ENCODE data around the gene GIMAP7. TPM values are rescaled to one million over a fixed set of nuclear protein-coding genes. Genes with fewer than 3 reads are reported as not detected.
"Not testable (repeated sequence)": the region's sequence is repeated elsewhere in the genome, so short reads cannot be mapped to it uniquely, and the experiment has no call there.

GIMAP7 gene
- total and polyA plus RNA-seq, 12 donors: 7.5 to 77.5 (median 19.8) TPM

DNA sequence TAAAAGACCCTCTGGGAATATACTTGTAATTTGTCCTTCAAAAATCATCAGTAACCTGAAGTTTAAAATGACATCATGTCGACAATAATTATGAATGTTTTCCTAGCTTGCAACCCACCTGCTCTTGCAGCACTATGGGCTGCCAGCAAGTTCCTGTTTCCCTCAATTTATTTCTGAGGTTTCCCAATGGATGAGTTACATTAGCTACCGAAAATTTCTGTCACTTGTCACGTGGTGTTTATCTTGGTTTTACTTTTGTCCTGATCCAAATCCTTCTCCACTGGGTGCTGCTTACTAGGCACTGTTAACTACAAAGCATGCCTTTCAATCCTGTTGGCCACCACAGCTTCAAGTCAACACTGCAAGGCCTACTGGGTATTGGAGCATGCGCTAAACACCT, 32.8 kb upstream of the GIMAP7 start:
- H3K27ac ChIP-seq: peak overlapping the region in 9 of 10 donors; percentile 34 to 93 (median 63)

GRCh38 chr7:150483514-150483913, 31.2 kb upstream of the GIMAP7 start:
- WGBS, 2 donors: 40 to 47% methylated on average over 2 of the region's 2 CpGs
- Histone ChIP-seq H3K27ac (peak overlapping the region in 9 of 10 donors; percentile 39 to 93 (median 79)), H3K4me1 (peaks cover 0 to 84% (median 47%) of the 10 kb centered on the region in 9 donors), H3K4me3 (peak overlapping the region in 4 of 10 donors; percentile 16 to 33 (median 24))
- DNase-seq, H3K9me3 ChIP-seq, H3K27me3 ChIP-seq, H3K36me3 ChIP-seq: not testable (repeated sequence)
- intact Hi-C loops (cut with DNase I): loop anchor here in 3 of 10 donors (5.0 to 10.0 kb wide), 3 partner anchors 34 to 84 kb away; partner anchors contain the start of gene GIMAP4 (in 2 of the 3)
- ATAC-seq: peak in 5 of 8 donors; percentile 18 to 68 (median 62)

More for the DNA sequence above, 32.8 kb upstream of the GIMAP7 start:
- H3K4me1 ChIP-seq: peaks cover 0 to 88% (median 62%) of the 10 kb centered on the region in 9 donors
- H3K4me3 ChIP-seq: no peak overlapping the region
- intact Hi-C loops (cut with DNase I): loop anchor here in 3 of 10 donors (5.0 to 10.0 kb wide), 3 partner anchors 35 to 85 kb away; partner anchors contain the start of gene GIMAP4 (in 2 of the 3)
- no peak for ATAC-seq
- TF ChIP-seq, protein P1, sequence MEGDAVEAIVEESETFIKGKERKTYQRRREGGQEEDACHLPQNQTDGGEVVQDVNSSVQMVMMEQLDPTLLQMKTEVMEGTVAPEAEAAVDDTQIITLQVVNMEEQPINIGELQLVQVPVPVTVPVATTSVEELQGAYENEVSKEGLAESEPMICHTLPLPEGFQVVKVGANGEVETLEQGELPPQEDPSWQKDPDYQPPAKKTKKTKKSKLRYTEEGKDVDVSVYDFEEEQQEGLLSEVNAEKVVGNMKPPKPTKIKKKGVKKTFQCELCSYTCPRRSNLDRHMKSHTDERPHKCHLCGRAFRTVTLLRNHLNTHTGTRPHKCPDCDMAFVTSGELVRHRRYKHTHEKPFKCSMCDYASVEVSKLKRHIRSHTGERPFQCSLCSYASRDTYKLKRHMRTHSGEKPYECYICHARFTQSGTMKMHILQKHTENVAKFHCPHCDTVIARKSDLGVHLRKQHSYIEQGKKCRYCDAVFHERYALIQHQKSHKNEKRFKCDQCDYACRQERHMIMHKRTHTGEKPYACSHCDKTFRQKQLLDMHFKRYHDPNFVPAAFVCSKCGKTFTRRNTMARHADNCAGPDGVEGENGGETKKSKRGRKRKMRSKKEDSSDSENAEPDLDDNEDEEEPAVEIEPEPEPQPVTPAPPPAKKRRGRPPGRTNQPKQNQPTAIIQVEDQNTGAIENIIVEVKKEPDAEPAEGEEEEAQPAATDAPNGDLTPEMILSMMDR (IDR thresholded peaks at IDR 0.05): no peak
- 72% methylated on average over 4 of the region's 4 CpGs for WGBS, 2 donors
- H3K36me3 ChIP-seq: peaks cover 0 to 23% (median 8%) of the 10 kb centered on the region in 9 donors
- H3K9me3 ChIP-seq: no peaks in the 10 kb centered on the region
- DNase-seq: no peak
- H3K27me3 ChIP-seq: no peaks in the 10 kb centered on the region

- peak in 7 of 8 donors; percentile 12 to 82 (median 68) for ATAC-seq
- DNase-seq, H3K36me3 ChIP-seq, H3K27me3 ChIP-seq, H3K9me3 ChIP-seq: not testable (repeated sequence)
- intact Hi-C loops (cut with DNase I): loop anchor here in 3 of 10 donors (5.0 to 10.0 kb wide), 3 partner anchors 33 to 83 kb away; partner anchors contain the start of gene GIMAP4 (in 2 of the 3)
- Histone ChIP-seq H3K27ac (peak overlapping the region; percentile 9 to 93 (median 66)), H3K4me3 (peak overlapping the region in 2 of 10 donors; percentile 16 to 29), H3K4me1 (peaks cover 0 to 84% (median 42%) of the 10 kb centered on the region in 9 donors)
- 46 to 53% methylated on average over 3 of the region's 3 CpGs for WGBS, 2 donors
Measured at GRCh38 chr7:150484071-150484470, 30.6 kb upstream of the GIMAP7 start.

DNA sequence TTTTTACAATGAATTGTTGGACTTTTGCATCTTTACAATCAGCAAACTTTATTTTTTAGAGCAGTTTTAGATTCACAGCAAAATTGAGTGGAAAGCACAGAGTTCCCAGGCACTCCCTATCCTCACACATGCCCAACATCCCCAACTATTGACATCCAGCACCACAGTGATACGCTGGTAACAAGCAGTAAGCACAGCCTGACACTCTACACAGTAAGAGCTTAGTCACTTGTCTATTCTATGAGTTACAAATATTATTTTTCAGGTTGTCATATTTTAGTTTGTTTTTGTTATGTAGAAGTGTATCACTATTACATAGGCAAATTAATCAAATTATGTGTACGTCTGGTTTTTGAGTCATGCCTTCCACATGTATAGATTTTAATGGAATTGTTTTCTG, 27.0 kb upstream of the GIMAP7 start:
- Histone ChIP-seq H3K27me3 (no peaks in the 10 kb centered on the region), H3K9me3 (peaks cover 0 to 16% (median 0%) of the 10 kb centered on the region in 11 donors), H3K4me1 (peaks cover 0 to 55% (median 10%) of the 10 kb centered on the region in 9 donors), H3K27ac (peak overlapping the region in 1 of 10 donors; percentile 76), H3K36me3 (no peaks in the 10 kb centered on the region), H3K4me3 (no peak overlapping the region)
- intact Hi-C loops (cut with DNase I): loop anchor here in 1 of 10 donors (10.0 kb wide), 1 partner anchor 77 kb away; the partner anchor contains the start of gene GIMAP4
- ATAC-seq: no peak
- TF ChIP-seq, protein P1 (IDR thresholded peaks at IDR 0.05): no peak
- DNase-seq: no peak
- 85 to 94% methylated on average over 2 of the region's 2 CpGs for WGBS, 2 donors

- intact Hi-C loops (cut with DNase I): loop anchor here in 1 of 10 donors (10.0 kb wide), 1 partner anchor 75 kb away; the partner anchor contains the start of gene GIMAP4
- ATAC-seq (peak in 2 of 8 donors; percentile 29 to 41), DNase-seq (no peak)
- peak overlapping the region in 1 of 10 donors; percentile 76 for H3K27ac ChIP-seq
- TF ChIP-seq, protein P1 (IDR thresholded peaks at IDR 0.05): no peak
- H3K9me3 ChIP-seq: peaks cover 0 to 20% (median 0%) of the 10 kb centered on the region in 11 donors
- peaks cover 0 to 42% (median 4%) of the 10 kb centered on the region in 9 donors for H3K4me1 ChIP-seq
- H3K4me3 ChIP-seq: no peak overlapping the region
- no peaks in the 10 kb centered on the region for H3K36me3 ChIP-seq
- H3K27me3 ChIP-seq: no peaks in the 10 kb centered on the region
- 88 to 93% methylated on average over 1 of the region's 1 CpG for WGBS, 2 donors
Measured at GRCh38 chr7:150489782-150490181, 24.9 kb upstream of the GIMAP7 start.

GRCh38 chr7:150493442-150493841, 21.2 kb upstream of the GIMAP7 start:
- H3K36me3 ChIP-seq; H3K27me3 ChIP-seq; ATAC-seq; DNase-seq; H3K4me3 ChIP-seq; H3K27ac ChIP-seq; intact Hi-C loops (cut with DNase I): not testable (repeated sequence)
- 41 to 70% methylated on average over 1 of the region's 3 CpGs for WGBS, 2 donors
- peaks cover 0 to 28% (median 0%) of the 10 kb centered on the region in 11 donors for H3K9me3 ChIP-seq
- H3K4me1 ChIP-seq: peaks cover 0 to 13% (median 0%) of the 10 kb centered on the region in 9 donors

Data from heart right ventricle (tissue), 16 donors.